Panc1 (cell line): ENCODE measurements around the gene GPR153.

Experiments
- REST ChIP-seq, 2 experiments: IDR thresholded peaks; 2 replicates each; pipeline ENCODE4 v1.6.1; 2011 to 2012; ENCODE audit warnings: low read depth in 2 of 2, control low read depth in 1 of 2, low read length in 1 of 2, mild to moderate bottlenecking in 1 of 2, moderate library complexity in 1 of 2; ENCODE audit not compliant: insufficient read depth in 1 of 2
- TF ChIP-seq, protein P1 (sequence below): fragments of 450-650 bp; IDR thresholded peaks from 2 replicates; pipeline ENCODE4 v1.5.1; 2017; ENCODE audit warnings: mild to moderate bottlenecking

- TF ChIP-seq, protein P1, sequence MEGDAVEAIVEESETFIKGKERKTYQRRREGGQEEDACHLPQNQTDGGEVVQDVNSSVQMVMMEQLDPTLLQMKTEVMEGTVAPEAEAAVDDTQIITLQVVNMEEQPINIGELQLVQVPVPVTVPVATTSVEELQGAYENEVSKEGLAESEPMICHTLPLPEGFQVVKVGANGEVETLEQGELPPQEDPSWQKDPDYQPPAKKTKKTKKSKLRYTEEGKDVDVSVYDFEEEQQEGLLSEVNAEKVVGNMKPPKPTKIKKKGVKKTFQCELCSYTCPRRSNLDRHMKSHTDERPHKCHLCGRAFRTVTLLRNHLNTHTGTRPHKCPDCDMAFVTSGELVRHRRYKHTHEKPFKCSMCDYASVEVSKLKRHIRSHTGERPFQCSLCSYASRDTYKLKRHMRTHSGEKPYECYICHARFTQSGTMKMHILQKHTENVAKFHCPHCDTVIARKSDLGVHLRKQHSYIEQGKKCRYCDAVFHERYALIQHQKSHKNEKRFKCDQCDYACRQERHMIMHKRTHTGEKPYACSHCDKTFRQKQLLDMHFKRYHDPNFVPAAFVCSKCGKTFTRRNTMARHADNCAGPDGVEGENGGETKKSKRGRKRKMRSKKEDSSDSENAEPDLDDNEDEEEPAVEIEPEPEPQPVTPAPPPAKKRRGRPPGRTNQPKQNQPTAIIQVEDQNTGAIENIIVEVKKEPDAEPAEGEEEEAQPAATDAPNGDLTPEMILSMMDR: no peak
- no peak for TF ChIP-seq REST (IDR thresholded peaks at IDR 0.05; ENCODE audit: insufficient read depth in 1 of 2, low read depth in 2 of 2, low read length in 1 of 2)
Observed at GRCh38 chr1:6210591-6211355, 50.1 kb downstream of the GPR153 start.
